Tibial artery (tissue), 4 donors: Measurements from ENCODE around the gene PCDH9.

Experiments used
- DNase-seq, 2 donors: peaks; one replicate each; pipeline ENCODE4 v3.0.0-alpha.2; 2019
- H3K27ac ChIP-seq, 2 donors: fragments of 200-600 bp; sonication (generic) in 1 of 2; 1 replicate in 1 of 2; 2 replicates in 1 of 2; pipeline ENCODE4 v1.5.1; 2018 to 2019; ENCODE audit warnings: mild to moderate bottlenecking in 1 of 2
- H3K27me3 ChIP-seq, 2 donors: fragments of 200-600 bp; sonication (generic) in 1 of 2; one replicate each; pipeline versions ENCODE4 v1.5.1 to v1.6.0; 2016 to 2019
- H3K36me3 ChIP-seq, 3 donors: fragments of 200-600 bp; sonication (generic) in 2 of 3; one replicate each; pipeline ENCODE4 v1.5.1; 2016 to 2019; ENCODE audit warnings: mild to moderate bottlenecking in 2 of 3
- H3K4me1 ChIP-seq, 4 donors: fragments of 200-600 bp; sonication (generic) in 2 of 4; 1 replicate in 3 of 4; 2 replicates in 1 of 4; pipeline ENCODE4 v1.5.1; 2016 to 2019
- H3K4me3 ChIP-seq, 2 donors: fragments of 200-600 bp; sonication (generic) in 1 of 2; 1 replicate in 1 of 2; 2 replicates in 1 of 2; pipeline ENCODE4 v1.5.1; 2018 to 2019; ENCODE audit warnings: mild to moderate bottlenecking in 2 of 2
- H3K9me3 ChIP-seq, 3 donors: fragments of 200-600 bp; sonication (generic) in 1 of 3; one replicate each; pipeline ENCODE4 v1.5.1; 2016 to 2019
- intact Hi-C: fragments of 100-400 bp; cut with DNase I; formaldehyde crosslinking; loops from one replicate; pipeline ENCODE4 v1.15.0; 2023; ENCODE audit warnings: low total_unique reads
- TF ChIP-seq, protein P1 (sequence below), 2 experiments: fragments of 200-600 bp in 1 of 2; fragments of 450-650 bp in 1 of 2; IDR thresholded peaks; one replicate each; pipeline ENCODE4 v1.5.1; 2017 to 2019; ENCODE audit warnings: antibody characterized with exemption in 2 of 2, mild to moderate bottlenecking in 1 of 2, moderate library complexity in 1 of 2

Gene PCDH9

DNA sequence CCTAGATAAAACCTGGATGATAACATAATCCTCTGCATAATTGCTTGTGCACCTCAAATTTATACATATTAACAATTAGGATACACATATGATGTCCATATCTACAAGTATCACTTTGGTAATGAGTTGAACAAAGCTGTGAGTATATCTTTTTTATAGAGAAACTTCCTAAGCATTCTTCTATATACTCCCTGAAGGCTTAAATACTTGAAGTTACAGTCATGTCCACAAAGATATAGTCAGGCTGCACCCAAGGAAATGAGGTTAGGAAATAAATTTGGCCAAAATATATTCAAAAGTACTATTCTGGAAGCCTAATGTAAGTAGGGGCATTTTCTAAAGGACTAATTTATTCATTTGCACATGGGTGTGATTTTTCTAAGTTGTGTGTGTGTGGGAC, 761.5 kb downstream of the PCDH9 start:
- TF ChIP-seq, protein P1, sequence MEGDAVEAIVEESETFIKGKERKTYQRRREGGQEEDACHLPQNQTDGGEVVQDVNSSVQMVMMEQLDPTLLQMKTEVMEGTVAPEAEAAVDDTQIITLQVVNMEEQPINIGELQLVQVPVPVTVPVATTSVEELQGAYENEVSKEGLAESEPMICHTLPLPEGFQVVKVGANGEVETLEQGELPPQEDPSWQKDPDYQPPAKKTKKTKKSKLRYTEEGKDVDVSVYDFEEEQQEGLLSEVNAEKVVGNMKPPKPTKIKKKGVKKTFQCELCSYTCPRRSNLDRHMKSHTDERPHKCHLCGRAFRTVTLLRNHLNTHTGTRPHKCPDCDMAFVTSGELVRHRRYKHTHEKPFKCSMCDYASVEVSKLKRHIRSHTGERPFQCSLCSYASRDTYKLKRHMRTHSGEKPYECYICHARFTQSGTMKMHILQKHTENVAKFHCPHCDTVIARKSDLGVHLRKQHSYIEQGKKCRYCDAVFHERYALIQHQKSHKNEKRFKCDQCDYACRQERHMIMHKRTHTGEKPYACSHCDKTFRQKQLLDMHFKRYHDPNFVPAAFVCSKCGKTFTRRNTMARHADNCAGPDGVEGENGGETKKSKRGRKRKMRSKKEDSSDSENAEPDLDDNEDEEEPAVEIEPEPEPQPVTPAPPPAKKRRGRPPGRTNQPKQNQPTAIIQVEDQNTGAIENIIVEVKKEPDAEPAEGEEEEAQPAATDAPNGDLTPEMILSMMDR (IDR thresholded peaks at IDR 0.05), result no peak
- no peaks in the 10 kb centered on the region for H3K4me1 ChIP-seq
- intact Hi-C loops, result no loop called here

DNA sequence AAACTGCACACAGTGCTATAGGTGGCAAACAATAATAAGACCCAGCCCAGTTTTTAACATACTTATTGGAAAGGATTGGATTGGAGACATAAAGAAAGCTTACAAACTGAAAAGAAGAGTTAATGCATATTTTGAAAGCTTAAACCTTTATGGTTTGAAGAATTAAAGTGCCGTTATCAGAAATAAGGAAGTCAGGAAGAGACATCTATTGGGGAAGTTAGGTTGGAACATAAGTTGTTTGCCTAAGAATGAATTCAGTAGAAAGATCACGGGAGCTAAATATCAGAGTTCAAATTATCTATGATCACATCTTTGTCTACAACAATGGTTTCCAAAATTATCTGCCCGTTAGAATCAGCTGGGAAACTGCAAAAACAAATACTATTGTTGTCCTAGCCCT, 767.9 kb downstream of the PCDH9 start:
- TF ChIP-seq, protein P1 (IDR thresholded peaks at IDR 0.05), result no peak
- H3K27me3 ChIP-seq, result no peaks in the 10 kb centered on the region
- H3K27ac ChIP-seq, result no peak overlapping the region
- H3K4me1 ChIP-seq, result no peaks in the 10 kb centered on the region
- no peaks in the 10 kb centered on the region for H3K9me3 ChIP-seq
- no peaks in the 10 kb centered on the region for H3K36me3 ChIP-seq
- DNase-seq, result no peak
- intact Hi-C loops, result no loop called here
- H3K4me3 ChIP-seq, result no peak overlapping the region

More for the DNA sequence above, 761.5 kb downstream of the PCDH9 start:
- Histone ChIP-seq H3K9me3 (no peaks in the 10 kb centered on the region), H3K27me3 (no peaks in the 10 kb centered on the region), H3K27ac (no peak overlapping the region), H3K4me3 (no peak overlapping the region), H3K36me3 (no peaks in the 10 kb centered on the region)
- no peak for DNase-seq

DNA sequence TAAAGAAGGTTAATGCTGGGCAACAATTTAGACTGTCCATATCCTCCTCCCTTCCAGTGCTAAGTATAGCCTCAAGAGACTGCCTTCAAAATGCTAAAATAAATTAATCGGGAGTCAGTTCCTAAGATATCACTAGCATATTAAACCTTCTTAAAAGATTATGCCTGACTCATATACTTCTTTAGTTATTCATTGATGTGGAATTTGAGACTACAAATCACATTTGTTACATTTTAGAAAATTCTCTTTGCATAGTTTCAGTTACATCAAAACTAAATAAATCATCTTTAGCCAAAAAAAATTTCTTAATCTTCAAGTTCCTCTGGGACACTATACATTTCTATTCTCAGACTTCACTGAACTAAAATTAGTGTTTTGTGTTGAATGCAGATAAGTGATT, 769.1 kb downstream of the PCDH9 start:
- no peak for DNase-seq
- H3K36me3 ChIP-seq, result no peaks in the 10 kb centered on the region
- no peak overlapping the region for H3K27ac ChIP-seq
- TF ChIP-seq, protein P1 (IDR thresholded peaks at IDR 0.05), result no peak
- no peaks in the 10 kb centered on the region for H3K27me3 ChIP-seq
- H3K9me3 ChIP-seq, result no peaks in the 10 kb centered on the region
- H3K4me3 ChIP-seq, result no peak overlapping the region
- no peaks in the 10 kb centered on the region for H3K4me1 ChIP-seq
- intact Hi-C loops, result no loop called here

DNA sequence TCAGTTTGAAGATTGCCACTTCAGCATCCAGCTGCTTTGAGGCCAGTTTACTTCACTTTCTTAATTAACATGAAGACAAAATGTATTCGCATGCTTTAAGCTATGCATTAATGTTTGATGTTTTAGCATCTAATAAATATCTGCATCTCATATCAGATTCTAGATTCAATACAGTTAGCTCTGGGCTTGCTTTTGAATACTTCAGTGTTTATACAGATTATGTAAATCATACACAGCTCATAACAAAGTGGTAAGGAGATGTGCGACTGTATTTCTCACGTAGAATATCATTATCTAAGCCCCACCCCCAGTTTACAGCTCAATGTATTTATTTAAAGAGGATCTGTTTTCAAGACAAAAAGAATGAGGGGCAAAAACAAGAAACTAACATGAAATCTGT, 770.5 kb downstream of the PCDH9 start:
- no peak for DNase-seq
- Histone ChIP-seq H3K9me3 (no peaks in the 10 kb centered on the region), H3K27ac (no peak overlapping the region), H3K36me3 (no peaks in the 10 kb centered on the region), H3K27me3 (no peaks in the 10 kb centered on the region), H3K4me3 (no peak overlapping the region), H3K4me1 (no peaks in the 10 kb centered on the region)
- TF ChIP-seq, protein P1 (IDR thresholded peaks at IDR 0.05), result no peak
- intact Hi-C loops, result no loop called here

DNA sequence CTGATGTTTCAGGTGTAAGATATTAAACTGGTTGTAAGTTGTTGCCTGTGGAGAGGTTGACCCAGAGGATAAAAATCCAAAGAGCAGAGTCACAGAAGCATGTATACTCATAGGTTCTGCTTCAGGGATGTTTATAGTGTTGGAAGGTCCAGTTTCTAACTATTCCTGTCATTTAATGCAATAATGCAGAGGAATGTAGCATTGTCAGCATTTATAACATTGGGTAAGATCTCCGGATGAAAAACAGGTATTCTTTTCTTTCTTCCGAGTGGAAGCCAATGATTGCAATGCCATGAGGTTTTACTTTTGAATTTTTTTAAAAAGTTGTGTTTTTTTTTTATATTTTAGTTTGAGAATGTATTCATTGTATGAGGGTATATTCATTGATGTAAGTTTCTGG, 771.0 kb downstream of the PCDH9 start:
- intact Hi-C loops, result no loop called here
- Histone ChIP-seq H3K36me3 (no peaks in the 10 kb centered on the region), H3K27ac (no peak overlapping the region), H3K9me3 (no peaks in the 10 kb centered on the region), H3K4me1 (no peaks in the 10 kb centered on the region), H3K27me3 (no peaks in the 10 kb centered on the region), H3K4me3 (no peak overlapping the region)
- TF ChIP-seq, protein P1 (IDR thresholded peaks at IDR 0.05), result no peak
- DNase-seq, result no peak

DNA sequence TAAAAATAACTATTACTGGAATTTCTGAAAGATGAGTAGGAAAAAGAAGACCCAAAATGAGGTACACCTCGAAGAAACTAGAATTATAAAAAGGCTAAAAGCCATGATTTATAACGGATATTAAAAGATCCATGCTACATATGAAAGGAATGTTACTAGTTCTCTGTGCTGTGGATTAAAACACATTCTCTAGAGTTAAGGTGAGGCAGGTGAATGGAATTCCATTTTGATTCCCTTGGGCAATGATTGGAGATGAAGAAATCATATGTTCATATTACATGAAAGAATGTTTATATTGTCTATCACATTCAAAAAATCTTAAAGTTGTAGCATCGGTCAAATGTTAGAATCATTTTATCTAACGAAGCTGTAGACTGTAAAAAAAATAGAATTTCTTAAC, 783.7 kb downstream of the PCDH9 start:
- Histone ChIP-seq H3K9me3 (no peaks in the 10 kb centered on the region), H3K27ac (no peak overlapping the region), H3K27me3 (no peaks in the 10 kb centered on the region), H3K4me1 (no peaks in the 10 kb centered on the region), H3K4me3 (no peak overlapping the region), H3K36me3 (no peaks in the 10 kb centered on the region)
- no peak for DNase-seq
- intact Hi-C loops, result no loop called here
- TF ChIP-seq, protein P1 (IDR thresholded peaks at IDR 0.05), result no peak
